Cardiac muscle cell (in vitro differentiated cells and primary cell): ENCODE data around the gene SIGLEC6. TPM values are rescaled to one million over a fixed set of nuclear protein-coding genes. Genes with fewer than 3 reads are reported as not detected.

Source experiments
- DNase-seq, 2 donors: peaks; one replicate each; pipeline versions ENCODE4 v3.0.0 to v3.0.0-alpha.2; 2010 to 2017; ENCODE audit warnings: low read depth in 1 of 2, low spot score in 1 of 2
- H3K27ac ChIP-seq: fragments of 200-600 bp; sonication (generic); 2 replicates; pipeline ENCODE4 v1.5.1; 2016
- H3K27me3 ChIP-seq: fragments of 200-600 bp; sonication (generic); 2 replicates; pipeline ENCODE4 v1.6.0; 2016; ENCODE audit warnings: control low read depth
- H3K36me3 ChIP-seq: fragments of 200-600 bp; sonication (generic); 2 replicates; pipeline ENCODE4 v1.5.1; 2016; ENCODE audit warnings: control low read depth
- H3K4me1 ChIP-seq: fragments of 200-600 bp; sonication (generic); 2 replicates; pipeline ENCODE4 v1.8.1; 2017; ENCODE audit warnings: low read depth, mild to moderate bottlenecking, mixed run types
- H3K4me3 ChIP-seq: fragments of 200-600 bp; sonication (generic); 2 replicates; pipeline ENCODE4 v1.5.1; 2016; ENCODE audit warnings: mild to moderate bottlenecking
- H3K9me3 ChIP-seq: fragments of 200-600 bp; sonication (generic); 2 replicates; pipeline ENCODE4 v1.5.1; 2017; ENCODE audit warnings: low read depth, mild to moderate bottlenecking, control low read depth
- polyA plus RNA-seq: library from polyadenylated mRNA; unstranded; fragments of >200 nt; fragmentation: Nextera tagmentation; extraction: Ambion mirVana; gene quantifications from 2 replicates; pipeline ENCODE4 v1.2.1, GENCODE V29; 2016
- total RNA-seq: library from RNA; depleted of rRNA; stranded (reverse); fragments of >200 nt; gene quantifications from 2 replicates; pipeline ENCODE4 v1.2.3, GENCODE V29; 2016
- TF ChIP-seq, protein P1 (sequence below): IDR thresholded peaks from 2 replicates; pipeline ENCODE4 v1.5.1; 2012; ENCODE audit warnings: low read depth, mild to moderate bottlenecking, low read length

The SIGLEC6 gene
- total and polyA plus RNA-seq, 2 experiments from 2014 or later, result not detected

DNA sequence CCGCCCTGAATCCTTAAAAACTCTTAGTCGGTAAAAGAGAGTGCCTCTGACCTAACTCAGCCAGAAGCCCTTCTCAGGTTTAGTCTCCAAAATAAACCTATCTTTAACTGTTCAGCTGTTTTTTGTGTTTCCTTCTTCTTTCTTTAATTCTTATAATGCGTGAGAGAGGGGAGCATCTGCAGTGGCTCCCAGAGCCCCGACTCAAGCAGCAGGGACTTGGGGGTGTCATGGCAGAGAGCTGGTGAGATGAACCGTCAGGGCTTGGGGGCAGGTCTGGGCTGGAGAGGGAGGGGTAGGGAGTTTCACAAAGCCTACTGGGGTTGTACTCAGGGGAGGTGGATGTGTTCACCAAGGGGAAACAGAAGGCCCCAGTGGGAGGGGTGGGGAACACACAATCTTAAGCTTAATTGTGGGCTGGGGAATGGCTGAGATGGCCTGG lies 16.8 kb upstream of the SIGLEC6 start:
- Histone ChIP-seq H3K9me3 (no peaks in the 10 kb centered on the region), H3K4me3 (no peak overlapping the region), H3K27me3 (no peaks in the 10 kb centered on the region), H3K36me3 (no peaks in the 10 kb centered on the region), H3K27ac (no peak overlapping the region), H3K4me1 (no peaks in the 10 kb centered on the region)
- TF ChIP-seq, protein P1, sequence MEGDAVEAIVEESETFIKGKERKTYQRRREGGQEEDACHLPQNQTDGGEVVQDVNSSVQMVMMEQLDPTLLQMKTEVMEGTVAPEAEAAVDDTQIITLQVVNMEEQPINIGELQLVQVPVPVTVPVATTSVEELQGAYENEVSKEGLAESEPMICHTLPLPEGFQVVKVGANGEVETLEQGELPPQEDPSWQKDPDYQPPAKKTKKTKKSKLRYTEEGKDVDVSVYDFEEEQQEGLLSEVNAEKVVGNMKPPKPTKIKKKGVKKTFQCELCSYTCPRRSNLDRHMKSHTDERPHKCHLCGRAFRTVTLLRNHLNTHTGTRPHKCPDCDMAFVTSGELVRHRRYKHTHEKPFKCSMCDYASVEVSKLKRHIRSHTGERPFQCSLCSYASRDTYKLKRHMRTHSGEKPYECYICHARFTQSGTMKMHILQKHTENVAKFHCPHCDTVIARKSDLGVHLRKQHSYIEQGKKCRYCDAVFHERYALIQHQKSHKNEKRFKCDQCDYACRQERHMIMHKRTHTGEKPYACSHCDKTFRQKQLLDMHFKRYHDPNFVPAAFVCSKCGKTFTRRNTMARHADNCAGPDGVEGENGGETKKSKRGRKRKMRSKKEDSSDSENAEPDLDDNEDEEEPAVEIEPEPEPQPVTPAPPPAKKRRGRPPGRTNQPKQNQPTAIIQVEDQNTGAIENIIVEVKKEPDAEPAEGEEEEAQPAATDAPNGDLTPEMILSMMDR, result no peak
- DNase-seq, result no peak

DNA sequence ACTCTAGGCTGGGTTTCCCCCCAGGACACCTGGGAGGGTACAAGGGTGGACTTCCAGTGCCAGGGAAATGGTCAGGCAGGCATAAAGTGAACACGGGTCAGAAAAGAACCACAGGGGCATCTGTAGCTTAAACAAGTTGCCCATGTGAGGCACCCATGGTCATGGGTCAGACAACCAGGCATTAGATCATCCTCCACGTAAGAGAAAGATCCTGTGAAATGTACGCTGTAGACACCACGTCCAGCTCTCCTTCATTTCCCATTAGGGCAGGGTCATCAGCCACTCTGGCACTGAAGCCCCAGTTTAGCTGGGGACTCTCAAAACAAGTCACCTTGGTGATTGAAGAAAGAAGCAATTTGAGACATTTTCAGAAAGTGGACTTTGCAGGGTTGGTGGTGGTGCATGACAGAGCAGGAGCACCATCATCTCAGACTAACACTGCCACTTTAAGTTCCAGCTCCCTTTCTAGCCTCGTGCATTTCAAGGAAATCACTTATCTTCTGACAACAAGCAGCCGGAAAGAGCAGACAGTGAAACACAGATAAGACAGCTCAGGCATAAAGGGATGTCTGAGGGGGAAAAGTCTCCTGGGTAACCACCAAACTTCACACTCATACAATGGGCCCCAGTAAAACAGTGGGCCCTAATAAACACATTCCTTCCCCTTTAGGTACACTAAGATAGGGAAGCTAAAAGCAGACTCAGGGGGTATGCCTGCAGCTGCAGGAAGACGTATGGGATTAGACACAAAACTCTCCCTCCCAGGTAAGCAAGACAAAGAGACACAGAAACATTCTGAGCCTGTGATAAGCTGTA lies 16.1 kb upstream of the SIGLEC6 start:
- TF ChIP-seq, protein P1, result no peak
- no peaks in the 10 kb centered on the region for H3K4me1 ChIP-seq

DNA sequence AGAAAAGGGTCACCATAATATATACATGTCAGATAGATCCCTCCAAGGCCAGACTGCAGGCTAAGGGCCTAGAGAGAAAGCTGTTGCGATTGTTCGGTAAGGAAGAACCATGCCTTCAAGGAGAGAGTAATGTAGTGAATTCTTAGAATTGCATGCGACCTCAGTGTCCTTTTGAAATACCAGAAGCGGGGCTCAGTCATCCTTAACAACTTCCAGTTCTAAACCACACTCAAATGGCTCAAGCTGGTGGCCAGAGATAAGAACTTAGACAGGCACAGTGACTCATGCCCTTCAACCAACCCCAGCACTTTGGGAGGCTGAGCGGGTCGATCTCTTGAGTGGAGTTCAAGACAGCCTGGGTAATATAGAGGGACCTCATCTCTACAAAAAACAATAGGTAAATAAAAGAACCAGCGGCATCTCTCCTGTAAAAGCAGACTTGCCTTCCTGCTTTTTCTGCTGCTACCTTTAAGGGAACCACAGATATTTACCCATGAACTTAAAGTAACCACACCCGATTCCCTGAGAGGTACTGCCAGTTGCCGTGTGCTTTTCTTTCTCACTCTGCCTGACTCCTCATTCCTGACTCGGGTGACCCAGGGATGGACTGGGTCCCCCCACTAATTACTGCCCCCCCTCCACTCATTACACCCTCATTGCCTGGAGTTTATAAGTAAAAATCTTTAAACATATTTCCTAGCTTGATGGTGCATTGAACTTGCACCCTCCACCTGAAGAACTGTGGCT lies 15.4 kb upstream of the SIGLEC6 start:
- Histone ChIP-seq H3K4me3 (no peak overlapping the region), H3K9me3 (no peaks in the 10 kb centered on the region), H3K27me3 (no peaks in the 10 kb centered on the region), H3K36me3 (no peaks in the 10 kb centered on the region), H3K4me1 (no peaks in the 10 kb centered on the region), H3K27ac (no peak overlapping the region)
- DNase-seq, result peak in 1 of 2 donors; percentile 68
- TF ChIP-seq, protein P1, result no peak

More for the DNA sequence above, 16.1 kb upstream of the SIGLEC6 start:
- H3K27ac ChIP-seq, result no peak overlapping the region
- H3K9me3 ChIP-seq, result no peaks in the 10 kb centered on the region
- no peaks in the 10 kb centered on the region for H3K36me3 ChIP-seq
- no peak overlapping the region for H3K4me3 ChIP-seq
- peak in 1 of 2 donors; percentile 61 for DNase-seq
- H3K27me3 ChIP-seq, result no peaks in the 10 kb centered on the region

DNA sequence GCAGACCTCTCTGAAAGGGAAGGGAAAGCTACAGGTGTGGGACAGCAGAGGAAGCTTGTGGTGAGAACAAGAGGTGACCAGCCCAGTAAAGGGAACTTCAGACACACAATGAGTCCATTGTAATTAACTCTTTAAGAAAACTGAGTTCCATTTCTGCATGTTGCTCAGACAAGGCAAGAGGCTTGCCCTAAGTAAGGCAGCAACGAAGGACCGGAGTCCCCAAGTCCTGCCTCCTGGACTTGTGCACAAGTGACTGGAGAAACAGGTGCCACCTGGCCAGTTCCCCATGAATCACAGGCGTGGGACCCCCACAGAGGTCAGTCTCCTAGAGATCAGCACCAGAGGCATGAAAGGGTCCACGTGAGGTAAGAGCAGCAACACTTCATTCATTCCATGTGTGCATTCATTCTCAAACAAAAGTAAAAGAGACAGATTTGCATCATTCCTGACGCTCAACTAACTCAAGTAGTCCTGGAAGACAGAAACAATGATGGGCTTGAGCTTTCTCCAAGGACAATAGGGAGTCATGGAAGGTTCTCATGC lies 14.7 kb upstream of the SIGLEC6 start:
- Histone ChIP-seq H3K9me3 (no peaks in the 10 kb centered on the region), H3K4me1 (no peaks in the 10 kb centered on the region), H3K27ac (no peak overlapping the region), H3K27me3 (no peaks in the 10 kb centered on the region), H3K36me3 (no peaks in the 10 kb centered on the region), H3K4me3 (no peak overlapping the region)
- TF ChIP-seq, protein P1, result no peak
- DNase-seq, result no peak

DNA sequence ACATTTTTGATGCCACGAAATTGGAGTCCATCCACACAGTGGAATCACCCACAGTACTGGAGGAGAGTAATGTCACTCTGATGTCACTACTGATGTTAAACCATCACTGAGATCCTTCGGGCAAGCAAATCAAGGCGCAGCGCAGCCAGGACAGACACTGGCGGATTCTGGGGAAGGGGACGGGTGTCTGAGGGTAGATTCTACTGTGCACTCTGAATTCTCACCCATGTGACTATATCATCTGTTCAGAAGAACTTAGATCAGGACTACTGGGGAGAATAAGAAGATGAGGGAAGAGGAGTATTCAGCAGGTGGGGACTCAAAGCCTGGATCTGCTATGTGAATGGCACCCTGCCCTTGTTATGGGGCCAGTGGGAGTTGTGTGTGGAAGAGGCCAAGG lies 12.6 kb upstream of the SIGLEC6 start:
- DNase-seq, result no peak
- Histone ChIP-seq H3K27ac (no peak overlapping the region), H3K4me3 (no peak overlapping the region), H3K4me1 (no peaks in the 10 kb centered on the region), H3K27me3 (no peaks in the 10 kb centered on the region), H3K36me3 (no peaks in the 10 kb centered on the region), H3K9me3 (no peaks in the 10 kb centered on the region)
- TF ChIP-seq, protein P1, result no peak
